Testis (tissue), 3 donors: ENCODE measurements around the gene PNRC2. TPM values are rescaled to one million over a fixed set of nuclear protein-coding genes. Genes with fewer than 3 reads are reported as not detected.
"Not testable (repeated sequence)": the region's sequence is repeated elsewhere in the genome, so short reads cannot be mapped to it uniquely, and the experiment has no call there.

Source experiments
- DNase-seq: peaks from one replicate; pipeline ENCODE4 v3.0.0-alpha.2; 2019
- H3K27ac ChIP-seq, 2 donors: fragments of 200-600 bp; sonication (generic); one replicate each; pipeline ENCODE4 v1.5.1; 2019
- H3K27me3 ChIP-seq: fragments of 200-600 bp; sonication (generic); one replicate; pipeline ENCODE4 v1.5.1; 2019
- H3K36me3 ChIP-seq: fragments of 200-600 bp; sonication (generic); one replicate; pipeline ENCODE4 v1.5.1; 2017; ENCODE audit warnings: low read depth; ENCODE audit errors: missing control alignments
- H3K4me1 ChIP-seq: fragments of 200-600 bp; sonication (generic); one replicate; pipeline ENCODE4 v1.5.1; 2019
- H3K4me3 ChIP-seq, 2 donors: fragments of 200-600 bp; sonication (generic); one replicate each; pipeline ENCODE4 v1.5.1; 2017 to 2019
- H3K9me3 ChIP-seq: fragments of 200-600 bp; sonication (generic); one replicate; pipeline ENCODE4 v1.5.1; 2017
- CTCF ChIP-seq, 3 experiments: fragments of 450-650 bp in 2 of 3; fragments of 200-600 bp in 1 of 3; sonication (generic) in 1 of 3; IDR thresholded peaks; one replicate each; pipeline ENCODE4 v1.5.1; 2016 to 2019; ENCODE audit warnings: antibody characterized with exemption in 3 of 3, mild to moderate bottlenecking in 2 of 3, moderate library complexity in 1 of 3
- POLR2A ChIP-seq: fragments of 450-650 bp; IDR thresholded peaks from one replicate; pipeline ENCODE4 v1.6.1; 2017; ENCODE audit warnings: antibody characterized with exemption, mild to moderate bottlenecking, moderate library complexity
- WGBS, 2 donors: methylation state at CpG; one replicate each; pipeline ENCODE4 v1.1.5; 2018; 5-methylcytosine and 5-hydroxymethylcytosine counted together
- intact Hi-C: fragments of 100-400 bp; cut with DNase I; formaldehyde crosslinking; loops from one replicate; pipeline ENCODE4 v1.15.1; 2023; ENCODE audit warnings: low total_unique reads
- polyA plus RNA-seq: library from polyadenylated mRNA; stranded (reverse); fragments of 350-450 nt; fragmentation: Illumina TruSeq; extraction: RNeasy Lipid Tissue Mini Kit (QIAGEN cat#74804); gene quantifications from one replicate; pipeline ENCODE4 v1.2.3, GENCODE V29; 2014; ENCODE audit warnings: low read depth, low replicate concordance; ENCODE audit not compliant: insufficient read depth
- total RNA-seq, 2 donors: library from RNA; depleted of rRNA; stranded (reverse); fragments of >200 nt; gene quantifications; one replicate each; pipeline ENCODE4 v1.2.3, GENCODE V29; 2016

Gene PNRC2
- total and polyA plus RNA-seq, 3 donors from 2014 or later: 57.7 to 68.1 (median 61.5) TPM

GRCh38 chr1:24004132-24004531 is 44.5 kb downstream of the PNRC2 start:
- Histone ChIP-seq H3K9me3 (no peaks in the 10 kb centered on the region), H3K36me3 (no peaks in the 10 kb centered on the region), H3K4me1 (no peaks in the 10 kb centered on the region), H3K27me3 (no peaks in the 10 kb centered on the region), H3K27ac (no peak overlapping the region), H3K4me3 (no peak overlapping the region)
- intact Hi-C loops: no loop called here
- no peak for TF ChIP-seq POLR2A
- TF ChIP-seq CTCF (IDR thresholded peaks at IDR 0.05): no peak
- WGBS, 2 donors: 93 to 97% methylated on average over 5 of the region's 5 CpGs
- DNase-seq: no peak

GRCh38 chr1:24005163-24005562 is 45.5 kb downstream of the PNRC2 start:
- no peak overlapping the region for H3K4me3 ChIP-seq
- 94 to 96% methylated on average over 3 of the region's 3 CpGs for WGBS, 2 donors
- no peak for TF ChIP-seq CTCF (IDR thresholded peaks at IDR 0.05)
- TF ChIP-seq POLR2A: no peak
- H3K36me3 ChIP-seq: no peaks in the 10 kb centered on the region
- no peaks in the 10 kb centered on the region for H3K4me1 ChIP-seq
- H3K9me3 ChIP-seq: no peaks in the 10 kb centered on the region
- no peak for DNase-seq
- H3K27ac ChIP-seq: no peak overlapping the region
- H3K27me3 ChIP-seq: no peaks in the 10 kb centered on the region
- intact Hi-C loops: no loop called here

DNA sequence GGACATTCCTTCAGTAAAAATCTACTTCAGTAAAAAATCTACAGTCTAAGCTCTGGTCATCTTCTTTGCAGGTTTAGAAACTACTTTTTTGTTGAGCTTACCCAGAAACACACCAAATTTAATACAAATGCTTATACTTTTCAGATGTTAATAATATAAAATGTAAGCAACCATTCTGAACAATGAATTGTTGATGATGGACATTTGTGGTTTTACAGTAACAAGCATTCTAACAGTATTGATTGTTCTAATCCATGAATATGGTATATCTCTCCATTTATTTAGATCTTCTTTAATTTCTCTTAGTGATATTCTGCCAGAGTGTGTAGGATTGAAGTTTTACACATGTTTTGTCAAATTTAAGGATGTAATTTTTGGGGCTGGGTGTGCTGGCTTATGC is 47.5 kb downstream of the PNRC2 start:
- no peak for DNase-seq
- Histone ChIP-seq H3K4me1 (no peaks in the 10 kb centered on the region), H3K27ac (no peak overlapping the region), H3K27me3 (no peaks in the 10 kb centered on the region), H3K36me3 (no peaks in the 10 kb centered on the region), H3K4me3 (no peak overlapping the region), H3K9me3 (no peaks in the 10 kb centered on the region)
- intact Hi-C loops: no loop called here
- TF ChIP-seq CTCF (IDR thresholded peaks at IDR 0.05) (no peak), POLR2A (no peak)

GRCh38 chr1:24008574-24009184 is 49.1 kb downstream of the PNRC2 start:
- H3K4me1 ChIP-seq, H3K27ac ChIP-seq, H3K9me3 ChIP-seq, H3K4me3 ChIP-seq, intact Hi-C loops, DNase-seq, H3K27me3 ChIP-seq, H3K36me3 ChIP-seq: not testable (repeated sequence)
- 38 to 58% methylated on average over 3 of the region's 3 CpGs for WGBS, 2 donors

DNA sequence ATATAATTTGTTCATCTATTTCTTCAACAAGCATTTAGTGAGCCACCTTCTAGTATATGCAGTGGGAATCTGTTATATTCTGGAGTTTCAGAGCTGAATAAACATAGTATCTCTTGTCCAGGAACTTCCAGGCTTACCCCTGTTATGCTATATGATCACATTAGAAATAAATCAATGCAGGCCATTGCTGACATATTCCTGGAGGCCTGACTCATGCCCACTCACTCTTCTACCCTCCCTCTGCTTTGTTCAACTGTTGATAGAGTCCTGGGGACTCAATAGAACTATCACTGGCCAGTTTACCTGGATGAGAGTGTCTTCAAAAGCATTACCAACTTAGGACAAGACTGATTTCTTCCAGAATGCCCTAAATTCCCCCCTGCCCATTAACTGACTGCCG is 49.8 kb downstream of the PNRC2 start:
- 78 to 86% methylated on average over 1 of the region's 1 CpG for WGBS, 2 donors
- intact Hi-C loops: no loop called here
- no peak overlapping the region for H3K27ac ChIP-seq

More for the DNA sequence above, 49.8 kb downstream of the PNRC2 start:
- TF ChIP-seq CTCF (IDR thresholded peaks at IDR 0.05): no peak
- TF ChIP-seq POLR2A: no peak
- Histone ChIP-seq H3K36me3 (no peaks in the 10 kb centered on the region), H3K9me3 (no peaks in the 10 kb centered on the region), H3K27me3 (no peaks in the 10 kb centered on the region), H3K4me1 (no peaks in the 10 kb centered on the region), H3K4me3 (no peak overlapping the region)
- no peak for DNase-seq
